AG09319 (cell line): ENCODE results near the gene ITIH5.

Source experiments
- DNase-seq: peaks from one replicate; pipeline ENCODE4 v3.0.0-alpha.2; 2010; ENCODE audit warnings: low read depth; ENCODE audit errors: extremely low read depth
- CTCF ChIP-seq: IDR thresholded peaks from 2 replicates; pipeline ENCODE4 v1.5.1; 2011; ENCODE audit warnings: low read depth, mild to moderate bottlenecking, inconsistent platforms, low read length, moderate library complexity

The ITIH5 gene

DNA sequence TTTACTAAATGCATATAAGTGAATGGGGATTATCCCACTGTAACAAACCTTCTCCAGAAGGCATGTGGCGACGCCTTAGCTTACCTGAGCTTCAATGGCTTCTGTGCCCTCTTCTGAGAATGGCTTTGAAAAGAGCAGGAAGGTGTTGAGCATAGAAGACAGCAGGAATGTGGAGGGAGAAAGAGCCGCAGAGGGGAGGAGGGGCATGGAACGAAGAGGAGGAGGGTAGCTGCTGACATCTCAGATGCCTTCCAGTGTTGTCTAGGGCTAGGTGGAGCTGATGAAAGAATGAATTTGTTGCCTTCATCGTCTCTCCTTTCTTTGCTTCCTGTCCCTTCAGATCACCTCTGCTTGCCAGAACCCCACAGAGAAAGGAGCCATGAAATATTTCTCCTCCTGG lies 86.2 kb downstream of the ITIH5 start:
- TF ChIP-seq CTCF: no peak
- no peak for DNase-seq

GRCh38 chr10:7579681-7580080 lies 87.1 kb downstream of the ITIH5 start:
- TF ChIP-seq CTCF: no peak
- DNase-seq: no peak

DNA sequence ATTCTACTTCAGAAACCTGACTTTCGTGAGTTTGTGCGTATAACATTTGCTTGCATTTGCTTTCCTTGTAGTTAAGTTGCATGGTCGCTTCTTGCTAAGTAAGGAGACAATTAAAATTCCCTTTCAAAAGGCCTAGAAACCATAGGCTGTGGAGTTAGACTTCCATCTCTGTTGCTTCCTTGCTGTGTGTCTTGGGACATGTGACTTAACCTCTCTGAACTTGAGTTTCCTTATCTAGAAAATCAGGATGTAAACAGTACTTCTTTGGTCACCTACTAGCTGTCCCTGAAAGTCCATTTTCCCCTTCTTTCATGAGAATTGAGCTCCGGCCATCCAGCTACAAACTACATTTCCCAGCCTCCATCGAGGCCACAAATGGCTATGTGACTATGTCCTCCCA lies 89.2 kb downstream of the ITIH5 start:
- no peak for DNase-seq
- no peak for TF ChIP-seq CTCF

DNA sequence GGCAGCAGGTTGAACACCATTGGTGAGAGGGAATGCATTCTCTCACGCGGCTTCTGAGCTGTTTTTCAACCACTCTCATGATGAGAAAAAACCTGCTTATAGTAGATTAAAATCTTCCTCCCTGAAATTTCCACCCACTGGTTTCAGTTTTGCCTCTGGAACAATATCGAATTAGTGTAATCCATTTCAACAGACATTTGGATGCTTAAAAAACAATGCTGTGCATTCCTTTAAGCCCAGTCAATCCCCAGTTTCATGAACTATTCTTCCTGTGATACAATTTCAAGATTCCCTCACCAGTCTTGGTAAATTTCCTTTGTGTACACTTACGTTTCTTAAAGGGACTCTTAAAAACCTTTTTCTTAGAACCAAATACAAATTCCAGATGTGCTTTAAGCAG lies 89.6 kb downstream of the ITIH5 start:
- no peak for DNase-seq
- no peak for TF ChIP-seq CTCF

DNA sequence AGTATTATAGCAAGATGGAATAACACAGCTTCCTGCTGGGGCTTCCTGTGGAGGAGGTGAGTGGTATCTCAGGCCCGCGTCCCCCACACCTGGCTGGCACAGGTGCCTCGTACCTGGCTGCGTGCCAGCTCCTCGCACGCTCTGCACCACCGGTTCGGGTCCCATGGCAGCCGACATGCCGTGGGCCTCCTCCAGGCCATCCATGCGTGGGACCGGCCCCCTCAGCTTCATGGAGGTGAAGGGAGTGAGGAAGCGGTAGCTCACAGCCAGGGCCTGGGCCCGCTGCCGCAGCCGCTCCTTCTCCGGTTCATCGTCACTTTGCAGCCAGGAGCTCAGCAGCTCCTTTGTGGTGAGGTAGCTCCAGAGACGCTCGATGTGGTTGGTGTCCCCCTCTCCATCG lies 90.4 kb downstream of the ITIH5 start:
- TF ChIP-seq CTCF: no peak
- no peak for DNase-seq

GRCh38 chr10:7572391-7572790 lies 94.4 kb downstream of the ITIH5 start:
- DNase-seq: no peak
- no peak for TF ChIP-seq CTCF

- TF ChIP-seq CTCF: no peak
- DNase-seq: no peak
These were observed 94.8 kb downstream of the ITIH5 start for GRCh38 chr10:7571981-7572380.
